NCI-H2107 (cell line): ENCODE results near the gene BIN1.
"Not testable (repeated sequence)": the region's sequence is repeated elsewhere in the genome, so short reads cannot be mapped to it uniquely, and the experiment has no call there.

Experiments used
- DNase-seq: peaks from one replicate; lab custom pipeline; 2025; lab: John Stamatoyannopoulos, UW

The BIN1 gene

GRCh38 chr2:127134235-127134634 lies 27.3 kb upstream of the BIN1 start:
- no peak for DNase-seq

GRCh38 chr2:127133793-127134192 lies 26.8 kb upstream of the BIN1 start:
- DNase-seq: no peak

DNA sequence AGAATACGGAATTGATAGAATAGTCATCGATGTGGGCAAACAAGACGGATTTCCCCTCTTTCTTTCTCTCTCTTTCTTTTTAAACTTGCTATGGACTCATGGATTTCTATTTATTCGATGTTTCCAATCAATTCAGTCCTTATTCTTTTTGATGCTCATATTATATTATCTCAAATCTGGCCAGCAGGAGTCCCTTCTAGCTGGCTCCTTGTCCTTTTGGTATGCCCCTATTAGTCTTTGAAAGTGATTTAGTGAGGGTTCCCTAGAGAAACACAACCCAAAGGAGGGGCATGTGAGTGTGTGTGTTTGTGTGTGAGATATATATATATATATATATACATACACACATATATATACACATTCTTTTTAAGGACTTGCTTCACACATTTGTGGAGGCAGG lies 23.5 kb upstream of the BIN1 start:
- no peak for DNase-seq

GRCh38 chr2:127129937-127130336 lies 23.0 kb upstream of the BIN1 start:
- DNase-seq: no peak

DNA sequence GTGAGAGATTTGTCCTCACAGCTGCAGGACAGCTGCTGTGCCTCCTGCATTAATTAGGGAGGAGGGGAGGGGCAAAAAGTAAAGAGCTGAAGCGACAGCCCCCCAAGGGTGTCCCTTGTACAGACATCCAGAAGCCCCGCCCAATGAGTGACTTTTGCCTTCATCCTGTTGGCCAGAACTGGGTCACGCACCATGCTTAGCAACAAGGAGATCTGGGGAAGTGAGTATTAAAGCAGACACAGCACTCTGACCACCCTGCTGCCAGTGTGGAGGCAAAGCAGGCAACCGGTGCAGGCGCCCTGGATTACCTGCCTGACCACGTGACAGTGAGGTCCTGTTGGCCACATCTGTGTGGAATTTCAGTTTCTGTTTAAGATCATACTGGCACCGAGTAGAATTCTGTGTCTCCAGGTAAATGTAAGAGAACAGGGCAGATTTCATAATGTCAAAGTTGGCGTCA lies 21.5 kb upstream of the BIN1 start:
- no peak for DNase-seq

GRCh38 chr2:127125821-127126220 lies 18.9 kb upstream of the BIN1 start:
- DNase-seq: no peak

DNA sequence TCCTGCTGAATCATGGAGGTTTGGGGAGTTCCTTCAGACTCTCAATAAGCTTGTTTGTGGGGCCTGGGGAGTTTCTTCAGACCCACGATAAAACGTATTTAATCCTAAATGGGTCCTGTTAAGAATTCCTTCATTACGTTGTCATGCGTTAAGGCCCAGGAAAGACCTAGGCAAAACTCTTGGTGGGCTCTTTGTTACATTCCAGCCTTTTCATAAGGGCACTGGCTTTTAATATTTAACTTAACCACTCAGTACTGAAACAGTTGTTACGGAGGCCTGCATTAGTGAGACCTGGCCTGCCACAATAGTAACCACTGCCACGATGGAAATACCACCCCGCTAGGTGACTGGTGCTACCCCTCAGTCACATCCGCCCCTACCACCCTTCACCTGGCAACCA lies 17.5 kb upstream of the BIN1 start:
- DNase-seq: no peak

DNA sequence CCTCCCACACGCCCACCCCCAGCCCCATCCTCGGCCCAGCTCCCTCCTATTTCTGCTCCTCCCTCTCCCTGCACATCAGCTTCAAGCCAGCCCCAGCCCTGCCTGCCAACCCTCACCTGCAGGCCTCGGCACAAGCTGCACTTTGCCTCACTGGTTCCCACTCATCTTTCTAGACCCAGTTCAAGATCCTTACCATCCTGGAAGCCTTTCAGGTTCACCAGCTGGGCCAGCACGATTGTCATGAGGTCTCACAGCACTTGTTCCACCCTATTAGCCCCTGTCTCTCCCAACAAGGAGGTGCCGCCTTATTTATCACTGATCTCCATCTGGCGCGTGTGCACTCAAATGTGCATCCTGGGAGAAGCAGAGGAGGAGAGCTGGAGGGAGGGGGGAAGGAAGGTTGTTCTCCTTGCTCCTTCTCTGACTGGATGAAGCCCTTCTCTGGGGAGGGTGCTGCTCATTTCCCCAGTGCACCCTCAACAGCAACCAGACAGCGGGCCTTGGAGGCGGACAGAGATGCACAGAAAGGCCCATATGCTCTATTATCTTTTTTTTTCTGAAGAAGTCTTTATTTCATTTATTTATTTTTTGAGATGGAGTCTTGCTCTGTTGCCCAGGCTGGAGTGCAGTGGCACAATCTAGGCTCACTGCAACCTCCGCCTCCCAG lies 15.5 kb upstream of the BIN1 start:
- no peak for DNase-seq

- DNase-seq: no peak
These were observed 14.8 kb upstream of the BIN1 start for GRCh38 chr2:127121776-127122176.

DNA sequence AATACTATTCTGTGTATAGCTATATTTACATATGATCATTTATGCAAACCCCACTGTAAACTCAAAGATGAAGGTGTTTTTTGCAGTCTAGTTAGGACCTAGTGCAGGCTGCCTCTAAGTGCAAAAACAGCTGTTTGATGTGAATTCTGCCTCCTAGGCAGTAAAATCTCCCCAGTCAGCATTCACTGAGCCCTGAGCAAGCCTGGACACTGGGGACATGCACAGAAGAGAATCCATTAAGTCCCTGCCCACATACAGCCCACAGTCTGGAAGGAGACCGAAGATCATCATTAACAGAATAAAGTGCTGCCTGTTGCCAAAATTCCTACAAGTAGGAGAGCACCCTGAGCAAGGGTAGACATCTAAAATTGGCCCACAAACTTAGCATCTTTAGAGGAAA lies 14.4 kb upstream of the BIN1 start:
- no peak for DNase-seq

DNA sequence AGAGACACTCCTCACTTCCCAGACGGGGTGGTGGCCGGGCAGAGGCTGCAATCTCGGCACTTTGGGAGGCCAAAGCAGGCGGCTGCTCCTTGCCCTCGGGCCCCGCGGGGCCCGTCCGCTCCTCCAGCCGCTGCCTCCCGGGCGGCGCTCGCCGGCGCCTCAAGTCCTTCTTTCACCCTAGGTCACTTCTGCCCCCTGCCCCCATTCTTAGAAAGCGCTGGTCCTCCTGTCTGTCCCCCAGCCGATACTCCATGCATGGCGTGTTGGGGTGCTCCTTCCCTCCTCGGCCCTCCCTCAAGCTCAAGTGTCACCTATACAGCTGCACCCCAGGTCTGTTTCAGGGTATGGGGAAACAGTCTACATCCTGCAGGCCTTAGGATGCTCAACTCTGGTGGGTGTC lies 13.5 kb upstream of the BIN1 start:
- not testable (repeated sequence) for DNase-seq

DNA sequence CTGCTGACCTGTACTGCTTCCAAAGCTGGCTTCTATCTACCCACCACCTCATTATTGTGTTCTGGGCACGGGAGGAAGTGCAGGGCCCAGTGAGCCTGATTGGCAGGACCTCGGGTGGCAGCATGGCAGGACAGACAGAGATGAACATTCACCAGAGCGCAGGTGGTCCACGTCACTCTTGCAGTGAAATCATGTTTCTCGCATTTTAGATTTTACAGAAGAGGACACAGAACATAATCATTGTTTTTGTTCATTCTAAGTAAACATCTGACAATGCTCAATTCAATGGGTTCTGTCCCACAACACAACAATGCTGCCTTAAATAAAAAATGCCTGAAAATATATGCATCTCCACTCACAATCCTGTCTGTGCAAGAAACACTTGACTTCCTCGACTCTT lies 11.5 kb upstream of the BIN1 start:
- DNase-seq: no peak

- no peak for DNase-seq
These were observed 11.1 kb upstream of the BIN1 start for GRCh38 chr2:127118038-127118437.

GRCh38 chr2:127117603-127118002 lies 10.6 kb upstream of the BIN1 start:
- DNase-seq: no peak

DNA sequence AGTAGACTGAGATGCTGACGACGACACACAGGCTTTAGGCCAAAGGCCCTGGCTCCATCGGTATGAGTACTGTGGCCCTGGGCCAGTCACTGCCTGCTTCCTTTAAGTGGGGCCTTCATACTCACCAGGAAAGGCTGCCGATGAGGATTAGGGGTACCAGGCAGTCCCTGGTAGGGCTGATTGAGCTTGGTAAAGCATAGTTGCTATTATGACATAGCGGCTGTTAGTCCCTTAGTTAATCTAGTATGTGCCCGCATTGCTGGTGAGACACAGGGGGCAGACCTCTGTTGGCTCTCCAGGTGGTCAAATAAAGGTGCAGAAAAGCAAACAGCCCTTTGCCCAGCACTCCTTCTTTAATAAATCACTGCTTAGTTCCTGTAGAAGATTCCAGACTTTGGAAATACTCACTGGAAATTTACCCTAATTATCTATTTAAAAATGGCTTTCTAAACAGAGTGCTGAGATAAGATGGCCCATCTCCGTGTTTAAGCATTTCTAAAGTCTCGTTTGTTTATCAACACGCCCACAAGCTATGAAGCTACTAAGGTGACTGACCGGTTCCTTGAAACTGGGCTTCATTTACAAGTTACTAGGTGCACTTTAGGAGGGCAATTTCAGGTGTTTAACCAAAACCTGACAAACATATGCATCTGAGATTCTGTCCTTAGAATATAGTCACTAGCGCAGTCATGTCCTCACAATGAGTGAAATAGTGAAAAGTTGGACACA lies 8.7 kb upstream of the BIN1 start:
- DNase-seq: no peak

DNA sequence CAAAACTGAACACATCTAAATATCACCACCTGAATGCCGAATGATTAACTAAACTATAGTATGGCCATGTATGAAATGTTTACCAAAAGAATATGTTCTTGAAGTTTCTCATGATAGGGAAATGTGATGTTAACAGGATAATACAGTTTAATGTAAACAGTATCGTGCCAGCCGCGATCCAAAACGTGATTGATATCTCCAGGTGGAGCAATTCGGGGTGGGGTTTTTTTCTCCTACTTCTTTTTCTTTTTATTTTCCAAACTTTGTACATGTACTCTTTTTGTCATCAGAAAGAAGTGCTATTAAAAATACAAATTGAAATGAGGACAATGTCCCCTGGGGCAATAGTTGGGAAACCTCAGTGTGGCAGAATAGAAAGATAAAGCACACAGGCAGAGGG lies 4.0 kb upstream of the BIN1 start:
- no peak for DNase-seq

DNA sequence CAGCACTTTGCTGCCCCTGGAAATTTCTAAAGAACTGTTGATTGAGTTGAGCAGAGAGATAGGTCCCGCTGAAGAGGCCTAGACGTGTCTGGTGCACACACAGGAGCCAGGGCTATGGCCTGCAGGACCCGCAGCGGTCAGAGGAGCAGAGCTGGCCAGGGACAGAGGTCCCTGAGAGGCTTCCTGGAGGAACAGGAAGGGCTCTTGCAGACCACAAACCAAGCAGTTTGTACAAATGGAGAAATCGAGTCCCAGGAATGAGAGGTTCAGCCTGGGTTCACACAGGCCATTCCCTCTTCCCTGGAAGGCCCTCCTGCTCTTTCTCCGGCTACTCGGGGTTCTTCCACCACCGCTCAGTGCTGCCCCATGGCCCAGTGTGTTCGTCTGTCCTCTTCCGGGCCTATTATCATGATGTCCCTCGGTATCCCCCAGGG lies 1.2 kb upstream of the BIN1 start:
- no peak for DNase-seq

DNA sequence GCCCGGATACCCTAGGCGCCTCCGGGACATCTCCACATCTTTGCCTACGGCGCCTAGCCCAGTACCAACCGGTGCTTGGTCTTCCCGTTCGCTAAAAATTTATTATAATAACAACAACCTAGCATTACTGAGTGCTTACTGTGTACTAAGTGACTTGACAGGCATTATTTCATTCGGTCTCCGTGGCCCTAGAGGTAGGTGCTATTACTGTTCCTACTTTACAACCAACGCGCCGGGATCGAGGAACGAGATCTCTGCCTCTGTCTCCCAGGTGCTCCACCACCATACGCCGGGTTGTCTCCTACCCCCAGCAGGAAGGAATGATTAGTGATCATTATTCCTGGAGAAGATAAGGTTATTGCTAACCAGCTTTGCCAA lies 657 bp upstream of the BIN1 start:
- no peak for DNase-seq

- no peak for DNase-seq
These were observed 430 bp downstream of the BIN1 start for GRCh38 chr2:127106457-127106990.

DNA sequence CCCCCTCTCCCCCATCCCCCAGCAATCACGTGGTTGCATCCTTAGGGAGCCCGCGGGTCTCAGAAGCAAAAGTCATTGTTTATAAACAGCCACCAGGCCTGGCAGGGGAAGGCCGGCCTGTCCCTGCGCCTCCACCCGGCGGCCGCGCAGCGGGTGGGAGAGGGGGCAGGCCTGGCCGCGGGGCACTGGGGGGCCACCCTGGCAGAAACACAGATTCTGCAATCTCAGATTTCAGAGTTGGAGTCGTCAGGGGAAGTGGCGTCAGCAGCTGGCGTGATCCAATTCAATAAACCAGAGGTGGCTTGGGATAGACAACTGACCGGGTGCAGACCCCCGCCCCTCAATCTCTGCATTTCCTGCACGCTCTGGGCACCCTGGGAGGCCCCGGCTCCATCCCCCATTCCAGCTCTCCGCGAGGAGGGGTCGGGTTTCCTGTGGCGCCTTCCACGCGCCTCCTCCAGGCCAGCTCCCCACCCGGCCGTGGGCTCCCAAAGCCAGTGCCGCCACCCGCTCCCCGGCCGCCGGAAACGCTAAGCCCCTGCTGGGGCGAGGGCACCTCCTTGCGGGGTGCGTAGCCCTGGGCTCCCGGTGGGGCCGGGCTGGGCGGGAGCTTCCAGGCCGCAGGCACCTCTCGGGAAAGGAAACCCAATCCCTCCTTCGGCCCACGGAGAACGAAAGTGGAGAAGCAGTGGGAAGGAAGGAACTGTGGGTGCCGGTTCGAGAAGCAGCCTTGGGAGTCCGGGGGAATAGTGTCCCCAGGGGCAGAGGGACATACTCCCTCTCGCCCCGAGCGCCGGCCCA lies 1.1 kb downstream of the BIN1 start:
- DNase-seq: no peak

DNA sequence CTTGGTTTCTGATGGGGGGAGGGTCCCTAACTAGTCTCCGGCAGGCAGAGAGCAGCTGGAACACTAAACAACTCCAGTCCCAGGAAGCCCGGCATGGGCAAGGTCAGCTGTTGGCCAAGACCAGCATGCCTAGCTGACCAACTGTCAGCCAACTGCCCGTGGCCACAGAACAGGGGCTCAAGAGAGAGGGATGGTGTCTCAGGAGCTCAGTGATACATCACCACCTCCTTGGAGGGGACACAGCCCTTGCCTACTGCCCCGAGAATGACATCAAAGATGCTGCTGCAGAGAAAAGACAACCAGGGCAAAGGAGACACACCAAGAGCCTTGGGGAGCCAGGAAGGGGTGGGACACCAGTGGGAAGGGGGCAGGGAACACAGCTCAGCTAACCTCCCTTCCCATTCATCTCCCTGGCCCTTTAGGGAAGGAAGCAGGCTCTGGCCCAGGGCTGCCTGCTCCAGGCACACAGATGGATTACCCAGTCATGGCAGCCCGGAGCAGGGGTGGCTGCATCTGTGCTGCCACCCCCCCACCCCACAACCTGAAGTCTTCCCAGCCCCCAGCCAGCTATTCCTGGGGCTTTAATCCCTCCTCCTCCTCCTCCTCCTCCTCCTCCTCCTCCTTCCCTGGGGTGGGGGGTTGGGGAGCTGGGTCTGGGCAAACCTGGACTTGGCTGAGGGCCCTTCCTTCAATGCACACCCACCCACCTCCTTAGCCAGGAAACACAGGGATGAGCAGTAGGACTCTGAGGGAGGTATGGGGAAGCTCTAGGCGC lies 1.9 kb downstream of the BIN1 start:
- no peak for DNase-seq

GRCh38 chr2:127104166-127104660 lies 2.7 kb downstream of the BIN1 start:
- no peak for DNase-seq
